D341Med (cell line): ENCODE results near the gene GALNT7.
"Not testable (repeated sequence)": the region's sequence is repeated elsewhere in the genome, so short reads cannot be mapped to it uniquely, and the experiment has no call there.

Experiments
- DNase-seq: peaks from one replicate; pipeline ENCODE4 v3.0.0; 2012; ENCODE audit warnings: low spot score

The GALNT7 gene

GRCh38 chr4:173199553-173199952 is 30.9 kb downstream of the GALNT7 start:
- no peak for DNase-seq

GRCh38 chr4:173200103-173200884 is 31.7 kb downstream of the GALNT7 start:
- no peak for DNase-seq

GRCh38 chr4:173202395-173202794 is 33.8 kb downstream of the GALNT7 start:
- no peak for DNase-seq

- DNase-seq: no peak
These were observed 37.0 kb downstream of the GALNT7 start for GRCh38 chr4:173205656-173206055.

GRCh38 chr4:173208420-173208819 is 39.8 kb downstream of the GALNT7 start:
- no peak for DNase-seq

- no peak for DNase-seq
These were observed 42.6 kb downstream of the GALNT7 start for GRCh38 chr4:173211222-173211621.

- DNase-seq: no peak
These were observed 43.2 kb downstream of the GALNT7 start for GRCh38 chr4:173211838-173212237.

- no peak for DNase-seq
These were observed 43.8 kb downstream of the GALNT7 start for GRCh38 chr4:173212379-173212778.

GRCh38 chr4:173213296-173213695 is 44.7 kb downstream of the GALNT7 start:
- no peak for DNase-seq

- no peak for DNase-seq
These were observed 45.6 kb downstream of the GALNT7 start for GRCh38 chr4:173214231-173214630.

- DNase-seq: no peak
These were observed 46.0 kb downstream of the GALNT7 start for GRCh38 chr4:173214661-173215060.

- DNase-seq: no peak
These were observed 48.5 kb downstream of the GALNT7 start for GRCh38 chr4:173217075-173217474.

- DNase-seq: no peak
These were observed 49.1 kb downstream of the GALNT7 start for GRCh38 chr4:173217727-173218126.

- DNase-seq: no peak
These were observed 50.0 kb downstream of the GALNT7 start for GRCh38 chr4:173218411-173219125.

GRCh38 chr4:173219126-173219437 is 50.5 kb downstream of the GALNT7 start:
- not testable (repeated sequence) for DNase-seq

- DNase-seq: no peak
These were observed 55.1 kb downstream of the GALNT7 start for GRCh38 chr4:173223743-173224142.

GRCh38 chr4:173226401-173226888 is 57.8 kb downstream of the GALNT7 start:
- DNase-seq: no peak

- no peak for DNase-seq
These were observed 59.1 kb downstream of the GALNT7 start for GRCh38 chr4:173227756-173228155.

- DNase-seq: no peak
These were observed 61.5 kb downstream of the GALNT7 start for GRCh38 chr4:173230062-173230461.

GRCh38 chr4:173231916-173232315 is 63.3 kb downstream of the GALNT7 start:
- peak; percentile 53 for DNase-seq

GRCh38 chr4:173233857-173234256 is 65.2 kb downstream of the GALNT7 start:
- no peak for DNase-seq

- no peak for DNase-seq
These were observed 66.4 kb downstream of the GALNT7 start for GRCh38 chr4:173235050-173235449.

- DNase-seq: no peak
These were observed 67.7 kb downstream of the GALNT7 start for GRCh38 chr4:173236301-173236700.

- no peak for DNase-seq
These were observed 68.5 kb downstream of the GALNT7 start for GRCh38 chr4:173237152-173237551.
